AG09319 (cell line): ENCODE data around the gene ITPK1.

Source experiments
- DNase-seq: peaks from one replicate; pipeline ENCODE4 v3.0.0-alpha.2; 2010; ENCODE audit warnings: low read depth; ENCODE audit errors: extremely low read depth
- TF ChIP-seq, protein P1 (sequence below): IDR thresholded peaks from 2 replicates; pipeline ENCODE4 v1.5.1; 2011; ENCODE audit warnings: low read depth, mild to moderate bottlenecking, inconsistent platforms, low read length, moderate library complexity

ITPK1 gene

DNA sequence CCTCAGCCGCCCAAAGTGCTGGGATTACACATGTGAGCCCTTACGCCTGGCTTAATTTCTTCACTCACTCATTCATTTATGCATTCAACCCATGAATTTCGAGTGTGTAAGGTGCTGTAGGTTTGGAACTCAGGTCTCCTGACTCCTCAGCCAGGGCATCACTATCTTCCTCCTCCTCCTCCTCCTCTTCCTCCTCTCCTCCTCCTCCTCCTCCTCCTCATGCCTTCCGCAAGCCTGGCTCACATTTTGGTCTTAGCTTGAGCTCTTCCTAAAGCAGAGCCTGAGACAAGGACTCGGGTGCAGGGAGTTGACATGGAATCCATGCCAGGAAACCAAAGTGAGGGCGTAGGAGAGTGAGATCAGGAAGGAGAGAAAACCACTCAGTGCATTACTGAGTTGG, 213.5 kb downstream of the ITPK1 start:
- DNase-seq, result no peak
- TF ChIP-seq, protein P1, sequence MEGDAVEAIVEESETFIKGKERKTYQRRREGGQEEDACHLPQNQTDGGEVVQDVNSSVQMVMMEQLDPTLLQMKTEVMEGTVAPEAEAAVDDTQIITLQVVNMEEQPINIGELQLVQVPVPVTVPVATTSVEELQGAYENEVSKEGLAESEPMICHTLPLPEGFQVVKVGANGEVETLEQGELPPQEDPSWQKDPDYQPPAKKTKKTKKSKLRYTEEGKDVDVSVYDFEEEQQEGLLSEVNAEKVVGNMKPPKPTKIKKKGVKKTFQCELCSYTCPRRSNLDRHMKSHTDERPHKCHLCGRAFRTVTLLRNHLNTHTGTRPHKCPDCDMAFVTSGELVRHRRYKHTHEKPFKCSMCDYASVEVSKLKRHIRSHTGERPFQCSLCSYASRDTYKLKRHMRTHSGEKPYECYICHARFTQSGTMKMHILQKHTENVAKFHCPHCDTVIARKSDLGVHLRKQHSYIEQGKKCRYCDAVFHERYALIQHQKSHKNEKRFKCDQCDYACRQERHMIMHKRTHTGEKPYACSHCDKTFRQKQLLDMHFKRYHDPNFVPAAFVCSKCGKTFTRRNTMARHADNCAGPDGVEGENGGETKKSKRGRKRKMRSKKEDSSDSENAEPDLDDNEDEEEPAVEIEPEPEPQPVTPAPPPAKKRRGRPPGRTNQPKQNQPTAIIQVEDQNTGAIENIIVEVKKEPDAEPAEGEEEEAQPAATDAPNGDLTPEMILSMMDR, result no peak

DNA sequence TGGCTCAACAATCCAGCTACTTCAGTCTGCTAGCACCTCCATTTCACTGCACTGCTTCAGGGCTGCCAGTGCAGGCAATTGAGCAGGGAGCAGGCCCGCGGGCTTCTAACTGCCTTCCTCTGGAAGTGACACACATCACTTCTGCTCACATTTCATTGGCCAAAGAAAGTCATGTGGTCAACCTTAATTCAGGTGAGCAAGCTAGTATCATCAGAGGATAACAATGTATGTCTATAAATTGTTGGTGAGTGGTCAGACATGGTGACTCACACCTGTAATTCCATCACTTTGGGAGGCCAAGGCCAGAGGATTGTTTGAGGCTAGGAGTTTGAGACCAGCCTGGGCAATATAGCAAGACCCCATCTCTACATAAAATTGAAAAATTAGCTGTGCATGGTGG, 215.1 kb downstream of the ITPK1 start:
- TF ChIP-seq, protein P1, result no peak
- no peak for DNase-seq

DNA sequence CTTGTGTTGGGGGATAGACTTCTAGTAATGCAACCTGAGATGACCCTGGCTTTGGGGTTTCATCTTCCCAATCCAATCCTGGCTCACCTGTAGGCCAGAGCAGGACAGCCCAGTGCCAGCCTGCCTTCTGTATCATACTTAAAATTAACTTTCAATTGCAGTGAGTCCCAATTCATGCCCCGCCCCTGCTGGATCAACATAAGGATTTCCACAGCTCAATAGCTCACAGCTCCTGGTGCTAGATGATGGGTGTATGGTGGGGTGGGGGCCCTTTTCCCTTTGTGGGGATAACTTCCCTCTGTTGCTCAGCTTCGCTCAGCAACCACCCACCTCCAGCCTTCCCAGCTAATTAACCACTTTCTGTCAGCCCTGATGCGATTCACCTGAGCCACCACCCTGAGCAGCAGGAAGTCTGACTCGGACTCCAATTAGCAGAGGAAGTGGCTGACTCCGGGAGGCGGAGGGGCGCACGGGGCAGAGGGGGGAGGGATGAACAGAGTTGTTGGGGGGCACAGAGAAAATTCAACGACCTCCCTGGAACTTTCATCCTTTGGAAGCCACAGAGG, 217.1 kb downstream of the ITPK1 start:
- TF ChIP-seq, protein P1, result no peak
- no peak for DNase-seq

DNA sequence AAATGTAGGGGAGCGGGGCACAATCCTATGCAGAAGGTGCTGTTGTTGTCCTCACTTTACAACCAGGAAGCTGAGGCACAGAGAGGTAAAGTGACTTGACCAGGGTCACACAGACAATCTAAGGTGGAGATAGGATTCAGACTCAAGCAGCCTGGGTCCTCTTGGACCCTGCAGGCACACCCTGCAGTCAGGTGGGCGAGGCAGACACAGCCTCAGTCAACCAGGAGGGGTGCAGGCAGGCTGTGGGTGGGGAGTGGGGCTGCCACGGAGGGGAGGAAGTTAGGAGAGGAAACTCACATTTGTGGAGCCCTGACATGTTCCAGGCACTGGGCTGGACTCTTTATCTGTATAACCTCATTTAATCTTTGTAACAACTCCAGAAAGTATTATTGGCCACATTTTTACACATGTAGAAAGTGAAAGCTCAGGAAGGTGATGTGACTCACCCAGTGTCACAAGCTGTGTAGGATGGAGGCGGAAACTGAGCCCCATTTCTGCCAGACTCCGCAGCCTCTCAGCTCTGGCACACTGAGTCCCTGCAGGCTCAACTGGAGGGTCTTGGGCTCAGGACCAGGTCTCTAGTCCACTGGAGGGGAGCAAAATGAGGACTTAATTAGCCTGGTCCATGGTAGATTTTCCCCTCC, 217.7 kb downstream of the ITPK1 start:
- TF ChIP-seq, protein P1, result no peak

DNA sequence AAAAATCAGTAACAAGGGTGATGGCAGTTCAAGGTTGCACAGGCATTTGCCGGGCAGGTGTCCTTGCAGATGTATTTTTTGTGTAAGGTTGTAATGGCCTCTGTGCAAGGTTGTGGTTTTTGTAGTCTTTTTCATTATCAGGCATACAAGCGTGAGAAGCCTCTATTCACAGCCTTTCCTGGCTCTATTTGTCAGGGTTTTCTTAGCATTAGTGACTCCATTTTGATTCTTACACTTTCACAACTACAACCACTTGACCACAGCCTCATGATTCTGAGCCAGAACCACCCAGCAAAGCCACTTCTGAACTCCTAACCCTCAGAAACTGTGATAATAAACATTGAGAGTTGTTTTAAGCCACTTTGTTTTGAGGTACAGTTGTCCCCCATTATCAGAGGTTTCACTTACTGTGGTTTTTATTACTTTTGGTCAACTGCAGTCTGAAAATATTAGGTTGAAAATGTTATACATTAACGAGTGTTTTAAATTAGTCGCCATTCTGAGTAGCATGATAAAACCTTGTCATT, 220.3 kb downstream of the ITPK1 start:
- TF ChIP-seq, protein P1, result no peak

More for the DNA sequence above, 217.7 kb downstream of the ITPK1 start:
- no peak for DNase-seq

DNA sequence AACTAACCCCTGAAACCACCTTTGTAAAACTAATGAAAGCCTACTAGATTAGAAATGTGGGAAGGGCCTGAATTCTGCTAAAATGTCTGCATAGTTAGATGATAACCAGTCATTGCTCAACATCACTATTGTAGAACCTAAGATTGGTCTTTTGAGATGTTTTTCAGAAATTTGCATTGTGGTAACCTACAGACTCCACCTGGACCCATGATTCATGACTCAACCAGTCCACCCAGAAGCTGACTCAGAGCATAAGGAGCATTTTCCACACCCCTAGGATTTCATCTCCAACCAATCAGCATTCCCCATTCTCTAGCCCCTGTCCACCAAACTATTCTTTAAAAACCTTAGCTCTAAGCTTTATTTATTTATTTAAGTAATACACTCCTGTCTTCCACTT, 223.1 kb downstream of the ITPK1 start:
- no peak for DNase-seq
- TF ChIP-seq, protein P1, result no peak

More for the DNA sequence above, 220.3 kb downstream of the ITPK1 start:
- DNase-seq, result no peak

DNA sequence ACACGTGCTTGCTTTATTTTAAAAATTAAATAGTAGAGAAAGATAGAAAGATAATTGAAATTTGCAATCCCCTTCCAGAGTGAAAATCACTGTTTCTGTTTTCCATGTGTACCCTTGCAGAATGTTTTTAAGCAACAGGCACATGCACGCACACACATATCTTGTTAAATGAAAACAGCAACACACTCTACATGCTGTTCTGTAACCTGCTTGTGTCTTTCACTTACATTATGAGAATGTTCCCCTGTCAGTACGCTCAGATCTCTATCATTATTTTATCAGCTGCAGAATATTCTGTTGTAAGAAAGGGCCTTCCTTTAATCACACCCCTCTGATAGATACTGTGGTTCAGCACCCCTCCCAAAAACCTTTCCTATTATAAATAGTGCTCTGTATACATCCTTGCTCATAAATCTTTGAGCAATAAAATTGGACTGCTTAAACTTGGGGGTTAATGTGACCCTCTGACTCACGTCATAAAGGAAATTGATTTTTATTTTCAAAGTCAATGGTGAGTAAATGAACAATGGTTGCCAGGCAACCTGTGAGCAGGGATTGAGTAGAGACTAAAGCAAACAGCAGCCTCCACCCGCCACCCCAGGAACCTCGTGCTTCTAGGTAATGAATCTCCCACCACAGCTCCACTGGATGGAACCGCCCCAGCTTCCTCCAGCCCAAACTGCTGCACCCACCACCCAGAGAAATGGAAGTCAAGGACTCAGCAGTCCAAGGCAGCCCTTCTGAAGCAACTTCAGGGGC, 224.7 kb downstream of the ITPK1 start:
- TF ChIP-seq, protein P1, result no peak

More for the DNA sequence above, 224.7 kb downstream of the ITPK1 start:
- DNase-seq, result no peak
